ENCODE results near the gene EIF2D.
"Not testable (repeated sequence)": the region's sequence is repeated elsewhere in the genome, so short reads cannot be mapped to it uniquely, and the experiment has no call there.

The EIF2D gene

DNA sequence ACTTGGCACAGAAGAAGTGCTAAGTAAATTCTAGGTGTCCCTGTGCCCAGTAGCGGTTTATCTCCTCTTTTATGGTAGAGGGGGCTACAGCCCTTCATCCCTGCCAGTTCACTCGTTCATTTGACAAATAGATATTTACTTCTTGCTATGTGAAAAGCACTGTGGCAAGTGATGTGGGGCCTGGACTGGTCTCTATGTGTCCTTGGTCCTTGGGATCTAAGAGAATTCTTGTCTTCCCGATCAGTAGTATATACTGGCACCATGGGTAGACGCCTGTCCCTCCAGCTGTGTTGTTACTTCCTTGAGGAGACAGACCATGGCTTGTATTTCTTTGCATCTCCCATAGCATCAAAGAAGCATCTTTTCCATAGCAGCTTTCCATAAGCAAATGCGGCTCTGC, 29.7 kb downstream of the EIF2D start:
- Mint-ChIP-seq H3K4me1 (peaks cover 17% of the 10 kb centered on the region), H3K36me3 (ENCODE audit: low read depth) (peaks cover 11% of the 10 kb centered on the region), H3K4me3 (no peak overlapping the region), H3K27me3 (ENCODE audit: low read depth, poor library complexity) (peaks cover 5% of the 10 kb centered on the region), H3K27ac (no peak overlapping the region), H3K9me3 (no peaks in the 10 kb centered on the region)
- no peak for DNase-seq
- TF ChIP-seq, protein P1, sequence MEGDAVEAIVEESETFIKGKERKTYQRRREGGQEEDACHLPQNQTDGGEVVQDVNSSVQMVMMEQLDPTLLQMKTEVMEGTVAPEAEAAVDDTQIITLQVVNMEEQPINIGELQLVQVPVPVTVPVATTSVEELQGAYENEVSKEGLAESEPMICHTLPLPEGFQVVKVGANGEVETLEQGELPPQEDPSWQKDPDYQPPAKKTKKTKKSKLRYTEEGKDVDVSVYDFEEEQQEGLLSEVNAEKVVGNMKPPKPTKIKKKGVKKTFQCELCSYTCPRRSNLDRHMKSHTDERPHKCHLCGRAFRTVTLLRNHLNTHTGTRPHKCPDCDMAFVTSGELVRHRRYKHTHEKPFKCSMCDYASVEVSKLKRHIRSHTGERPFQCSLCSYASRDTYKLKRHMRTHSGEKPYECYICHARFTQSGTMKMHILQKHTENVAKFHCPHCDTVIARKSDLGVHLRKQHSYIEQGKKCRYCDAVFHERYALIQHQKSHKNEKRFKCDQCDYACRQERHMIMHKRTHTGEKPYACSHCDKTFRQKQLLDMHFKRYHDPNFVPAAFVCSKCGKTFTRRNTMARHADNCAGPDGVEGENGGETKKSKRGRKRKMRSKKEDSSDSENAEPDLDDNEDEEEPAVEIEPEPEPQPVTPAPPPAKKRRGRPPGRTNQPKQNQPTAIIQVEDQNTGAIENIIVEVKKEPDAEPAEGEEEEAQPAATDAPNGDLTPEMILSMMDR (IDR thresholded peaks at IDR 0.05), result no peak

DNA sequence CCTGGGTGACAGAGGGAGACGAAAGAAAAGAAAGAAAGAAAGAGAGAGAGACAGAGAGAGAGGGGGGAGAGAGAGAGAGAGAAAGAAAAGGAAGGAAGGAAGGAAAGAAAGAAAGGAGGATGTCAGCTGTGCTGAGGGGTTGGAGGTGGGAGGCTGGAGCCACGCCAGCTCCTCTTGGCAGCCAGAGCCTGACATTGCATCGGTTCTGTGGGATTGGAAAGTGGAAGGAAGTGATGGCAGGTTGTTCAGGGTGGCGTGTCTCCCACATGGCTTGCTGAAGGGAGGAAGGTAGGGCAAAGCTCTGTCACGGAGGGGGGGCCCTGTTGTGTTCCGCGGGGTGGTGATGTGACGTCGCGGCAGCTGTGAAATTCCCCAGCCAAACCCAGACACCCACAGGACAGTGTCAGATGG, 30.7 kb downstream of the EIF2D start:
- Mint-ChIP-seq H3K27me3 (ENCODE audit: low read depth, poor library complexity) (peaks cover 5% of the 10 kb centered on the region), H3K27ac (no peak overlapping the region), H3K4me1 (peaks cover 8% of the 10 kb centered on the region), H3K4me3 (no peak overlapping the region), H3K36me3 (ENCODE audit: low read depth) (peaks cover 11% of the 10 kb centered on the region), H3K9me3 (no peaks in the 10 kb centered on the region)
- TF ChIP-seq, protein P1 (IDR thresholded peaks at IDR 0.05), result no peak
- no peak for DNase-seq

DNA sequence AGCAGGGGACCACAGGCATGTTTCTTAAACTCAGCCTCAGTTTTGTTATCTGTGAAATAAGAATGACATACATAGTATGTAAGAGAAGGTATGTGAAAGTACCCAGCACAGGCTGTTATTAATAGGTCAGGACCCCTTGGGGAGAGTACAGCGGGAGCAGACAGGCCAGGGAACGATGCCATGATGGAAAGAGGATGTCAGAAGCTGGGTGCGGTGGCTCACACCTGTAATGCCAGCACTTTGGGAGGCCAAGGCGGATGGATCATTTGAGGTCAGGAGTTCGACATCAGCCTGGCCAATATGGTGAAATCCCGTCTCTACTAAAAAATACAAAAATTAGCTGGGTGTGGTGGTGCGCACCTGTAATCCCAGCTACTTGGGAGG, 31.2 kb downstream of the EIF2D start:
- not testable (repeated sequence) for H3K4me1 Mint-ChIP-seq; H3K27me3 Mint-ChIP-seq (ENCODE audit: low read depth, poor library complexity); DNase-seq; H3K9me3 Mint-ChIP-seq; H3K4me3 Mint-ChIP-seq; H3K27ac Mint-ChIP-seq
- H3K36me3 Mint-ChIP-seq (ENCODE audit: low read depth), result peaks cover 11% of the 10 kb centered on the region

DNA sequence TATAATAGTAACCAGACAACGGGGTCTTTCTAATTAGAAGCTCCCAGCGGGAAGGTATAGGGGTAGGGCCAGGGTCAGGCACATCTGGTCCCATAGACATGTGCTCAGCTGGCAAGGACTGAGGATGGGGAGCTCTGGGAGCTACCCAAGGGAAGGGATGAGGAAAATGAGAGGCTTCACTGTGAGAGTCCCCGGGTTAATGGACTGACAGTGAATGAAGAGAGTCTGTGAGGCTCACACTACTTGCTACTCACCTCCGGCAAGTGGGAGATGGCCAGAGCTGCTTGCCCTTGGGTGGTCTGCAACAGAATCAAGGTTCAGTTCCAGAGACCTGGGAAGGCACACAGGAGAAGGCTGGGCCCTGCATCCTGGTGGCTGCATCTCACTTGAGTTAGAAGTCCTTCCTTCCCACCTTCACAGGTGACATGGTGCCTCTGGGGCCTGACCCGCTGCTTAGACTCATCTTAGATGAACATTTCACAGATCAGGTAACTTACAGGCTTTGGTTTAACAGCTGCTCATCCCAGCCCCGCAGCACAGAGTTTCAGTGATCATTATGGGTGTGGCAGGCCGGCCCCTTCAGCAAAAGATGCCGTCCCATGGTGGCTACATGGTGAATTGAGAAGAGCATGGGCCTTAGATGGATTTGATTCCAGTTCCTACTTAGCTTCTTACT, 31.7 kb downstream of the EIF2D start:
- DNase-seq, result no peak
- H3K27ac Mint-ChIP-seq, result no peak overlapping the region
- peaks cover 5% of the 10 kb centered on the region for H3K27me3 Mint-ChIP-seq (ENCODE audit: low read depth, poor library complexity)
- TF ChIP-seq, protein P1 (IDR thresholded peaks at IDR 0.05), result no peak
- no peak overlapping the region for H3K4me3 Mint-ChIP-seq
- H3K9me3 Mint-ChIP-seq, result no peaks in the 10 kb centered on the region
- peaks cover 11% of the 10 kb centered on the region for H3K36me3 Mint-ChIP-seq (ENCODE audit: low read depth)
- H3K4me1 Mint-ChIP-seq, result peaks cover 11% of the 10 kb centered on the region

DNA sequence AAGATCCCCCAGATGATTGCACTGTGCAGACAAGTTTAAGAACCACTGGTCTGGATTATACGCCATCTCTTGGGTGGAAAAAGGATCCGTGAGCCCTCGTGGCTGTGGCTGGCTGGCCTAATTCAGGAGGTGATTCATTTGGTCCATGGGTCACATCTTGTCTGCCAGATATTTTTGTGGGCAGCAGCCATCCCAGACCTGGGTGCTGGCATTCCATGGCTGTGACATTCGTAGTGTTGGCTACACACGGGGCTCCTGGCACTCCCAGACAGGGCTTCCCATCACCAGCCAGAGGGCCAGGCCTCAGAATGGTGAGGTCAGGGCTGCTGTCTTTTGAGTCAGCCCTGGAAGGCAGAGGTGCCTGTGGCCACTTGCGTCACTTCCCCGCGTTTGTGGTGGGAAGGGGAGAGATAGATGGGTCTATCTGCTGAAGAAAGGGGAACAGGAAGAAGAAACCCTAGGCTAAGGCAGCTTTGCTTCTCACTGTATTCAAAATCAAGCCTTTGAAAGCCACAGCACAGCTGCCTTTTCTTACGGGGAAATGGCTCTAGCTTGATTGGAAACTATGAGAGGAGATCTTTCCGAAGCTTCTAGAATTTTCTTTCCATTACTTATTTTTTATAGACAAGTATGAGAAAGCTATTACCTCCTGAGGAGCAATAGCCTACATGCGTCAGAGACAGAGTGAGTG, 32.4 kb downstream of the EIF2D start:
- Mint-ChIP-seq H3K27me3 (ENCODE audit: low read depth, poor library complexity) (peaks cover 5% of the 10 kb centered on the region), H3K36me3 (ENCODE audit: low read depth) (peaks cover 6% of the 10 kb centered on the region)

DNA sequence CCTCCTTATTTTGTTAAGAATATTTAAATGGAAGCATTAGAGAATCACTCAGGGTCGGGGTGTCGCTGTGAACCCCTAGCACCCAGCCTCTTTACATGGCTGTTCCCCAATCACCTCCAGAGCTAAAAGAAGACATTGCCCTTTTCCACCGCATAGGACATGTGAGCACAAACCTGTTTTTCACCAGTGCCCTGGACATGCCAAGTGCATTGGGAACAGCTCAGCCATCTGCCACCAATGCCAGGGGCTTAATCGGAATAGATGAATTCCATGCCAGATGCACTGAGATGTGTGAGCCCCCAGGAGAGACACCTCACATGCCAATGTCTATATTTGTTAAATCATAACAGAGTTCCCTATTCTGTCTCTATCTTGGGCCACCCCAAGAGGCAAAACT, 33.3 kb downstream of the EIF2D start:
- DNase-seq, result no peak
- peaks cover 5% of the 10 kb centered on the region for H3K27me3 Mint-ChIP-seq (ENCODE audit: low read depth, poor library complexity)
- no peak overlapping the region for H3K4me3 Mint-ChIP-seq
- TF ChIP-seq, protein P1 (IDR thresholded peaks at IDR 0.05), result no peak
- H3K36me3 Mint-ChIP-seq (ENCODE audit: low read depth), result peaks cover 4% of the 10 kb centered on the region
- H3K9me3 Mint-ChIP-seq, result no peaks in the 10 kb centered on the region
- no peak overlapping the region for H3K27ac Mint-ChIP-seq
- H3K4me1 Mint-ChIP-seq, result peaks cover 11% of the 10 kb centered on the region

More for the DNA sequence above, 32.4 kb downstream of the EIF2D start:
- H3K4me3 Mint-ChIP-seq, result no peak overlapping the region
- no peak for DNase-seq
- peaks cover 11% of the 10 kb centered on the region for H3K4me1 Mint-ChIP-seq
- TF ChIP-seq, protein P1 (IDR thresholded peaks at IDR 0.05), result no peak
- no peaks in the 10 kb centered on the region for H3K9me3 Mint-ChIP-seq
- no peak overlapping the region for H3K27ac Mint-ChIP-seq
